ENCODE results near the gene ZNF423. TPM values are rescaled to one million over a fixed set of nuclear protein-coding genes. Genes with fewer than 3 reads are reported as not detected.

ZNF423 gene
- total and polyA plus RNA-seq, 12 donors: 1.7 to 10.6 (median 5.5) TPM

- no peaks in the 10 kb centered on the region for H3K9me3 ChIP-seq (replicated peaks in 1 of 3)
- H3K4me1 ChIP-seq (replicated peaks in 1 of 2): no peaks in the 10 kb centered on the region
- WGBS, 4 donors: 91 to 93% (median 92%) methylated on average over 9 to 10 of the region's 10 CpGs
- no peak overlapping the region for H3K4me3 ChIP-seq
- no peak for DNase-seq
- no peak overlapping the region for H3K27ac ChIP-seq
- H3K36me3 ChIP-seq (replicated peaks in 1 of 2): no peaks in the 10 kb centered on the region
- TF ChIP-seq, protein P1, sequence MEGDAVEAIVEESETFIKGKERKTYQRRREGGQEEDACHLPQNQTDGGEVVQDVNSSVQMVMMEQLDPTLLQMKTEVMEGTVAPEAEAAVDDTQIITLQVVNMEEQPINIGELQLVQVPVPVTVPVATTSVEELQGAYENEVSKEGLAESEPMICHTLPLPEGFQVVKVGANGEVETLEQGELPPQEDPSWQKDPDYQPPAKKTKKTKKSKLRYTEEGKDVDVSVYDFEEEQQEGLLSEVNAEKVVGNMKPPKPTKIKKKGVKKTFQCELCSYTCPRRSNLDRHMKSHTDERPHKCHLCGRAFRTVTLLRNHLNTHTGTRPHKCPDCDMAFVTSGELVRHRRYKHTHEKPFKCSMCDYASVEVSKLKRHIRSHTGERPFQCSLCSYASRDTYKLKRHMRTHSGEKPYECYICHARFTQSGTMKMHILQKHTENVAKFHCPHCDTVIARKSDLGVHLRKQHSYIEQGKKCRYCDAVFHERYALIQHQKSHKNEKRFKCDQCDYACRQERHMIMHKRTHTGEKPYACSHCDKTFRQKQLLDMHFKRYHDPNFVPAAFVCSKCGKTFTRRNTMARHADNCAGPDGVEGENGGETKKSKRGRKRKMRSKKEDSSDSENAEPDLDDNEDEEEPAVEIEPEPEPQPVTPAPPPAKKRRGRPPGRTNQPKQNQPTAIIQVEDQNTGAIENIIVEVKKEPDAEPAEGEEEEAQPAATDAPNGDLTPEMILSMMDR (IDR thresholded peaks at IDR 0.05): no peak
- no peak for TF ChIP-seq POLR2A (IDR thresholded peaks at IDR 0.05)
- H3K27me3 ChIP-seq: no peaks in the 10 kb centered on the region
- intact Hi-C loops (cut with DNase I): no loop called here
These were observed 142.1 kb downstream of the ZNF423 start for GRCh38 chr16:49713770-49714169.

DNA sequence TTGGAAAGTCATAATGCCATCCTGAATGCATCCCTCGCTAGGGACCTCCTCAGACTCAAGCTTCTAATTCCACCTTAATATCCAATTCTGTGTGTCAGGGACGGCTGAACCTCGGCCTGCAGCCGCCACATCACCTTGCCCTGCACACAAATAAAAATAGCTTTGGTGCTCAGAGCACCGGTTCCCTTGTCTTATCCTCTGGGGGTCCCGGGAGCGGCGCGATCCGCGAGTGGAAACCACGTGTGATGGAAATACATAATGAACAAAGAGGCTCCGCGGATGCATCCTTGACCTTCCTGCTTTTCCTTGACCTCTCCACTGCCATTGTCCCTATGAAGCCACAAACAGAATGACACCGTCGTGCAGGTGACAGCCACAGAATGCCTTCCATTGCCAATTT lies 143.4 kb downstream of the ZNF423 start:
- no peaks in the 10 kb centered on the region for H3K4me1 ChIP-seq (replicated peaks in 1 of 2)
- no peaks in the 10 kb centered on the region for H3K27me3 ChIP-seq
- DNase-seq: no peak
- no peak overlapping the region for H3K4me3 ChIP-seq
- TF ChIP-seq POLR2A (IDR thresholded peaks at IDR 0.05): no peak
- TF ChIP-seq, protein P1 (IDR thresholded peaks at IDR 0.05): no peak
- no peak overlapping the region for H3K27ac ChIP-seq
- WGBS, 4 donors: 72 to 86% (median 76%) methylated on average over 16 of the region's 16 CpGs
- intact Hi-C loops (cut with DNase I): no loop called here
- H3K36me3 ChIP-seq (replicated peaks in 1 of 2): no peaks in the 10 kb centered on the region
- no peaks in the 10 kb centered on the region for H3K9me3 ChIP-seq (replicated peaks in 1 of 3)

GRCh38 chr16:49712106-49712505 lies 143.8 kb downstream of the ZNF423 start:
- WGBS, 4 donors: 89 to 97% (median 94%) methylated on average over 9 of the region's 9 CpGs
- H3K9me3 ChIP-seq (replicated peaks in 1 of 3): no peaks in the 10 kb centered on the region
- no peaks in the 10 kb centered on the region for H3K27me3 ChIP-seq
- H3K27ac ChIP-seq: no peak overlapping the region
- intact Hi-C loops (cut with DNase I): no loop called here
- H3K4me1 ChIP-seq (replicated peaks in 1 of 2): no peaks in the 10 kb centered on the region
- no peaks in the 10 kb centered on the region for H3K36me3 ChIP-seq (replicated peaks in 1 of 2)
- DNase-seq: no peak
- no peak for TF ChIP-seq POLR2A (IDR thresholded peaks at IDR 0.05)
- TF ChIP-seq, protein P1 (IDR thresholded peaks at IDR 0.05): no peak
- no peak overlapping the region for H3K4me3 ChIP-seq

- H3K36me3 ChIP-seq (replicated peaks in 1 of 2): no peaks in the 10 kb centered on the region
- H3K27me3 ChIP-seq: no peaks in the 10 kb centered on the region
- H3K27ac ChIP-seq: no peak overlapping the region
- no peaks in the 10 kb centered on the region for H3K9me3 ChIP-seq (replicated peaks in 1 of 3)
- DNase-seq: no peak
- intact Hi-C loops (cut with DNase I): no loop called here
- WGBS, 4 donors: 80 to 84% (median 82%) methylated on average over 12 of the region's 12 CpGs
- H3K4me3 ChIP-seq: no peak overlapping the region
- no peak for TF ChIP-seq POLR2A (IDR thresholded peaks at IDR 0.05)
- TF ChIP-seq, protein P1 (IDR thresholded peaks at IDR 0.05): no peak
- H3K4me1 ChIP-seq (replicated peaks in 1 of 2): no peaks in the 10 kb centered on the region
These were observed 146.9 kb downstream of the ZNF423 start for GRCh38 chr16:49709057-49709456.
